Measurements from ENCODE around the gene HS6ST3. TPM values are rescaled to one million over a fixed set of nuclear protein-coding genes. Genes with fewer than 3 reads are reported as not detected.
"Not testable (repeated sequence)": the region's sequence is repeated elsewhere in the genome, so short reads cannot be mapped to it uniquely, and the experiment has no call there.

Gene HS6ST3
- total RNA-seq, 1 experiment from 2014 or later, result 1.2 TPM

DNA sequence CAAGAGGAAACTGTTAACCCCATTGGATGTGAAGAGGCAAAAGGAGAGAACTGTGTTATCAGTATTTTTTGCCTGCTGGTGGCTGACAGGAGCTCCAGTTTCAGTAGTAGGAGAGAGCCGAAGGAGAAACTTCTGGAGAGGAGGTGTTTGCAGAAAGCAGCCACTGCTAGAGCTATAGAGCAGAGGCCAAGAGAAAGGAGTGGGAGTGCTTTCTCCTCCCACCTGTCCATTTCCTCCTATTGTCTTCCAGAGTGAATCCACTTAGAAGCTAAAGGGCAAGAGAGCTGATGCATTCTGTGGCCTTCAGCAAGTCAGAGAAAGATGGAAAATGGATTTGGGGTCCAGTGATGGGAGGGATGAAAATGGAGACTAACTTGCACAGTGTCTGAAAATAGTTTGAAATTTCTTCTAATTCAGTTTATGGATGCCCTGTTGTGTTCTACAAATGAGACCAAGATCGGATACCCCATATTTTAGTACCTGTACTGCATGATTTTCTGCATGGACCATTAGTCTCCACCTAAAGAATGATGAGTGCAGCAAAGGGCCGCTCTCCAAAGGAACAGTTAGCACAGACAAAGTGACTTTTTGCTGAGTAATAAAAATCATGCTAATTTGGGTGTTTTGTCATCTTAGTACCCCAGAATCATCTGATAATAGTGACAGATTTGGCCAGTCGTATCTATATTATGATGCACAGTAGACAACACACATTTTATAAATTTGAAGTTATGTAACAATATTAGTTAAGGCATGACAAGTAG, 10.7 kb downstream of the HS6ST3 start:
- ChIA-PET POLR2A (no interaction called here), CTCF (interaction anchor here (1.0 to 1.9 kb wide), 3 partner anchors 10 to 128 kb away, joined by 3 to 4 read pairs (median 4); no protein-coding TSS in a partner anchor)
- no peak overlapping the region for H3K27ac Mint-ChIP-seq
- H3K9me3 Mint-ChIP-seq, result peaks cover 5% of the 10 kb centered on the region
- peaks cover 5% of the 10 kb centered on the region for H3K36me3 Mint-ChIP-seq
- TF ChIP-seq NFE2L1 (CRISPR knock-in tag; IDR thresholded peaks at IDR 0.05) (no peak), ZNF219 (CRISPR knock-in tag; IDR thresholded peaks at IDR 0.05; ENCODE audit: borderline replicate concordance) (no peak), CBFB (CRISPR knock-in tag; IDR thresholded peaks at IDR 0.05; ENCODE audit: low read depth) (no peak), ESRRA (CRISPR knock-in tag; IDR thresholded peaks at IDR 0.05; ENCODE audit: borderline replicate concordance) (no peak), ZNF138 (CRISPR knock-in tag; conservative IDR thresholded peaks at IDR 0.05) (no peak)
- peak; percentile 96 for ATAC-seq
- DNase-seq (ENCODE audit: low spot score), result no peak
- no peaks in the 10 kb centered on the region for H3K27me3 Mint-ChIP-seq (ENCODE audit: low read depth)
- H3K4me1 Mint-ChIP-seq, result peaks cover 29% of the 10 kb centered on the region
- H3K4me3 Mint-ChIP-seq, result no peak overlapping the region

DNA sequence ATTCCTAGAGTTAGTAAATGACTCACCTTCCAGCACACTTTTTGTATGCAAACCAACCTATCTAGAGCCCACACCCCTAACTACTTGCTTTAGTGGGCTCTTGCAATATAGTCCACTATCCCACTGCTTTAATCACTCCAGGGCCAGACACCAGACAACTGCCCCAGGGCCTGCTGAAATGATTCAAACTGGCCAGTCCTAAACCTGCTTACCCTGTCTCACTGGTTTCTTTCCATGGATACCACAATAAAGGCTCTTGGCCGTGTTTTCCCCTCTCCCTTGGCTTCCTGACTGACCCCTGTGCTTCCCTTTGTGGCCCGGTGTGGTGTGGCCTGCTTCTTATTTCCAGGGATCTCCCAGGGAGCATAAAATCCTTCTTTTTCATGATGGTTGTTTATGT, 14.6 kb downstream of the HS6ST3 start:
- H3K4me1 Mint-ChIP-seq, result peaks cover 29% of the 10 kb centered on the region
- DNase-seq (ENCODE audit: low spot score) (no peak), ATAC-seq (peak; percentile 59)
- TF ChIP-seq, protein P1, sequence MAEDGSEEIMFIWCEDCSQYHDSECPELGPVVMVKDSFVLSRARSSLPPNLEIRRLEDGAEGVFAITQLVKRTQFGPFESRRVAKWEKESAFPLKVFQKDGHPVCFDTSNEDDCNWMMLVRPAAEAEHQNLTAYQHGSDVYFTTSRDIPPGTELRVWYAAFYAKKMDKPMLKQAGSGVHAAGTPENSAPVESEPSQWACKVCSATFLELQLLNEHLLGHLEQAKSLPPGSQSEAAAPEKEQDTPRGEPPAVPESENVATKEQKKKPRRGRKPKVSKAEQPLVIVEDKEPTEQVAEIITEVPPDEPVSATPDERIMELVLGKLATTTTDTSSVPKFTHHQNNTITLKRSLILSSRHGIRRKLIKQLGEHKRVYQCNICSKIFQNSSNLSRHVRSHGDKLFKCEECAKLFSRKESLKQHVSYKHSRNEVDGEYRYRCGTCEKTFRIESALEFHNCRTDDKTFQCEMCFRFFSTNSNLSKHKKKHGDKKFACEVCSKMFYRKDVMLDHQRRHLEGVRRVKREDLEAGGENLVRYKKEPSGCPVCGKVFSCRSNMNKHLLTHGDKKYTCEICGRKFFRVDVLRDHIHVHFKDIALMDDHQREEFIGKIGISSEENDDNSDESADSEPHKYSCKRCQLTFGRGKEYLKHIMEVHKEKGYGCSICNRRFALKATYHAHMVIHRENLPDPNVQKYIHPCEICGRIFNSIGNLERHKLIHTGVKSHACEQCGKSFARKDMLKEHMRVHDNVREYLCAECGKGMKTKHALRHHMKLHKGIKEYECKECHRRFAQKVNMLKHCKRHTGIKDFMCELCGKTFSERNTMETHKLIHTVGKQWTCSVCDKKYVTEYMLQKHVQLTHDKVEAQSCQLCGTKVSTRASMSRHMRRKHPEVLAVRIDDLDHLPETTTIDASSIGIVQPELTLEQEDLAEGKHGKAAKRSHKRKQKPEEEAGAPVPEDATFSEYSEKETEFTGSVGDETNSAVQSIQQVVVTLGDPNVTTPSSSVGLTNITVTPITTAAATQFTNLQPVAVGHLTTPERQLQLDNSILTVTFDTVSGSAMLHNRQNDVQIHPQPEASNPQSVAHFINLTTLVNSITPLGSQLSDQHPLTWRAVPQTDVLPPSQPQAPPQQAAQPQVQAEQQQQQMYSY (CRISPR knock-in tag; IDR thresholded peaks at IDR 0.05), result peak; percentile 52; the same call in 1 of the 2 replicates
- no peak for TF ChIP-seq TEAD4 (CRISPR knock-in tag; IDR thresholded peaks at IDR 0.05)
- H3K27me3 Mint-ChIP-seq (ENCODE audit: low read depth), result no peaks in the 10 kb centered on the region; the same call in none of the 2 replicates
- H3K36me3 Mint-ChIP-seq, result peaks cover 42% of the 10 kb centered on the region
- H3K27ac Mint-ChIP-seq, result no peak overlapping the region
- peaks cover 44% of the 10 kb centered on the region for H3K9me3 Mint-ChIP-seq
- ChIA-PET POLR2A (no interaction called here), CTCF (interaction anchor here (0.9 kb wide), 1 partner anchor 36 kb away, joined by 3 read pairs; no protein-coding TSS in a partner anchor)
- no peak overlapping the region for H3K4me3 Mint-ChIP-seq

DNA sequence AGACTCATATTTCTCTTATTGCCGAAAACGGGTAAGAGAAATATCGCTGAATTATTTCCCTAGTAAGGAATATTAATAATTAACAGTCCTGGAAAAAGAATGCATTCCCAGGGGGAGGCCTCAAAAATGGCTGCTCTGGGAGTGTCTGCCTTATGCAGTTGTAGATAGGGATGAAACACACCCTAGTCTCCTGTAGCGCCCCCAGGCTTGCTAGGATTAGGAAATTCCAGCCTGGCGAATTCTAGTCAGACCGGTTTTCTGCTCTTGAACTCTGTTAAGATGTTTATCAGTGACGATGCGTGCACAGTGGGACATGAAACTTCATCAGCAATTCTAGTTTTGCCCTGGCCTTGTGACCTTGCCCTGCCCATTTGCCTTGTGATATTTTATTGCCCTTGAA, 18.2 kb downstream of the HS6ST3 start:
- H3K4me3 Mint-ChIP-seq; H3K27me3 Mint-ChIP-seq (ENCODE audit: low read depth); H3K27ac Mint-ChIP-seq; POLR2A ChIA-PET; ATAC-seq; CTCF ChIA-PET: not testable (repeated sequence)
- peak; percentile 39 for DNase-seq (ENCODE audit: low spot score)
- Mint-ChIP-seq H3K36me3 (peaks cover 48% of the 10 kb centered on the region), H3K4me1 (peaks cover 15% of the 10 kb centered on the region), H3K9me3 (peaks cover 50% of the 10 kb centered on the region)

DNA sequence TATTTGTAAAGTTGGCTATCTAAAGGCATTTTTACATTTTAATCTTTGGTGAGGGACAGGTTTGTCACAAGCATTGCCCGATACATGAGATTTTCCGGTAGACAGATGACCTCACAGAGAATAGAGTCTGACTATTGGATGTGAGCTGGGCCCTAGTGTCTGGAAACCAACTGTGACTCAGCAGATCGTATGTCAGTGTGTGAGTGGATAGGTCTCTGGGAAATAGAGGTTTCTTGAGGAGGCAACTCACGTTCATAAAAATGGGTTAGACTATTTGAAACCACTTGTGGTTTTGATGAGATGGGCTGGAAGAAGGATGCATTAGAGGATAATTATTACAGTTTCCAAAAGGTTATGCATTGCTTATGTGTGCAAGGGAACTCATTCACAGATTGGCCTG, 19.2 kb downstream of the HS6ST3 start:
- POLR2A ChIA-PET, result no interaction called here
- CTCF ChIA-PET, result no interaction called here
- no peak overlapping the region for H3K27ac Mint-ChIP-seq

More for the DNA sequence above, 19.2 kb downstream of the HS6ST3 start:
- no peaks in the 10 kb centered on the region; the same call in none of the 2 replicates for H3K27me3 Mint-ChIP-seq (ENCODE audit: low read depth)
- no peak for DNase-seq (ENCODE audit: low spot score)
- ATAC-seq, result no peak
- H3K9me3 Mint-ChIP-seq, result peaks cover 50% of the 10 kb centered on the region
- TF ChIP-seq KAT7 (CRISPR knock-in tag; IDR thresholded peaks at IDR 0.05; ENCODE audit: borderline replicate concordance) (no peak), JAZF1 (CRISPR knock-in tag; IDR thresholded peaks at IDR 0.05) (no peak), RELA (CRISPR knock-in tag; IDR thresholded peaks at IDR 0.05; ENCODE audit: borderline replicate concordance) (no peak), FOXJ3 (CRISPR knock-in tag; IDR thresholded peaks at IDR 0.05; ENCODE audit: borderline replicate concordance) (no peak)
- TF ChIP-seq, protein P2, sequence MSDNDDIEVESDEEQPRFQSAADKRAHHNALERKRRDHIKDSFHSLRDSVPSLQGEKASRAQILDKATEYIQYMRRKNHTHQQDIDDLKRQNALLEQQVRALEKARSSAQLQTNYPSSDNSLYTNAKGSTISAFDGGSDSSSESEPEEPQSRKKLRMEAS (CRISPR knock-in tag; IDR thresholded peaks at IDR 0.05), result no peak
- TF ChIP-seq, protein P3, sequence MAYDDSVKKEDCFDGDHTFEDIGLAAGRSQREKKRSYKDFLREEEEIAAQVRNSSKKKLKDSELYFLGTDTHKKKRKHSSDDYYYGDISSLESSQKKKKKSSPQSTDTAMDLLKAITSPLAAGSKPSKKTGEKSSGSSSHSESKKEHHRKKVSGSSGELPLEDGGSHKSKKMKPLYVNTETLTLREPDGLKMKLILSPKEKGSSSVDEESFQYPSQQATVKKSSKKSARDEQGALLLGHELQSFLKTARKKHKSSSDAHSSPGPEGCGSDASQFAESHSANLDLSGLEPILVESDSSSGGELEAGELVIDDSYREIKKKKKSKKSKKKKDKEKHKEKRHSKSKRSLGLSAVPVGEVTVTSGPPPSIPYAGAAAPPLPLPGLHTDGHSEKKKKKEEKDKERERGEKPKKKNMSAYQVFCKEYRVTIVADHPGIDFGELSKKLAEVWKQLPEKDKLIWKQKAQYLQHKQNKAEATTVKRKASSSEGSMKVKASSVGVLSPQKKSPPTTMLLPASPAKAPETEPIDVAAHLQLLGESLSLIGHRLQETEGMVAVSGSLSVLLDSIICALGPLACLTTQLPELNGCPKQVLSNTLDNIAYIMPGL (CRISPR knock-in tag; IDR thresholded peaks at IDR 0.05), result no peak
- H3K4me3 Mint-ChIP-seq, result no peak overlapping the region
- peaks cover 48% of the 10 kb centered on the region for H3K36me3 Mint-ChIP-seq
- H3K4me1 Mint-ChIP-seq, result peaks cover 7% of the 10 kb centered on the region

Data from WTC11 (cell line).